ENCODE data around the gene PGLYRP4.

Gene PGLYRP4

GRCh38 chr1:153361480-153362109 is 13.0 kb upstream of the PGLYRP4 start:
- TF ChIP-seq CTCF (IDR thresholded peaks at IDR 0.05; ENCODE audit: control insufficient read depth, extremely low read depth, insufficient read depth), result no peak
- no peak for DNase-seq (ENCODE audit: low read depth)
- H3K4me3 ChIP-seq (ENCODE audit: low read depth, low read length), result no peak overlapping the region

- no peak for TF ChIP-seq CTCF (IDR thresholded peaks at IDR 0.05; ENCODE audit: control insufficient read depth, extremely low read depth, insufficient read depth)
- DNase-seq (ENCODE audit: low read depth), result no peak
- H3K4me3 ChIP-seq (ENCODE audit: low read depth, low read length), result no peak overlapping the region
Measured at GRCh38 chr1:153360592-153361479, 12.2 kb upstream of the PGLYRP4 start.

GRCh38 chr1:153360190-153360589 is 11.5 kb upstream of the PGLYRP4 start:
- no peak overlapping the region for H3K4me3 ChIP-seq (ENCODE audit: low read depth, low read length)
- TF ChIP-seq CTCF (IDR thresholded peaks at IDR 0.05; ENCODE audit: control insufficient read depth, extremely low read depth, insufficient read depth), result no peak
- no peak for DNase-seq (ENCODE audit: low read depth)

GRCh38 chr1:153359241-153359640 is 10.6 kb upstream of the PGLYRP4 start:
- DNase-seq (ENCODE audit: low read depth), result no peak

GRCh38 chr1:153358691-153358975 is 10.0 kb upstream of the PGLYRP4 start:
- H3K4me3 ChIP-seq (ENCODE audit: low read depth, low read length), result no peak overlapping the region

More at GRCh38 chr1:153359241-153359640, 10.6 kb upstream of the PGLYRP4 start:
- TF ChIP-seq CTCF (IDR thresholded peaks at IDR 0.05; ENCODE audit: control insufficient read depth, extremely low read depth, insufficient read depth), result no peak
- no peak overlapping the region for H3K4me3 ChIP-seq (ENCODE audit: low read depth, low read length)

GRCh38 chr1:153357853-153358690 is 9.4 kb upstream of the PGLYRP4 start, which contains the start of gene S100A9:
TSS of gene S100A9 (plus strand) at chr1:153357854. CDS start at chr1:153358284, 430 bp downstream.
- TF ChIP-seq CTCF (IDR thresholded peaks at IDR 0.05; ENCODE audit: control insufficient read depth, extremely low read depth, insufficient read depth), result no peak
- DNase-seq (ENCODE audit: low read depth), result no peak
- H3K4me3 ChIP-seq (ENCODE audit: low read depth, low read length), result no peak within 1 kb of the TSS

More at GRCh38 chr1:153358691-153358975, 10.0 kb upstream of the PGLYRP4 start:
- no peak for TF ChIP-seq CTCF (IDR thresholded peaks at IDR 0.05; ENCODE audit: control insufficient read depth, extremely low read depth, insufficient read depth)
- DNase-seq (ENCODE audit: low read depth), result no peak

Data from LNCaP clone FGC (cell line).